Activated CD8-positive, alpha-beta memory T cell treated with anti-CD3 and anti-CD28 coated beads, Interleukin-2, amount 50 U/mL, for 24 hours (primary cell): ENCODE results near the gene KLHL34.

Source experiments
- DNase-seq: peaks from one replicate; pipeline ENCODE4 v3.0.0-alpha.2; 2020; ENCODE audit errors: extremely low read depth

KLHL34 gene

GRCh38 chrX:21658152-21658737 lies at the start of gene KLHL34:
Gene KLHL34 (minus strand): TSS chrX:21658330. CDS start chrX:21657788, 542 bp downstream.
- no peak for DNase-seq

- DNase-seq = no peak
Observed at GRCh38 chrX:21705225-21705624, 47.1 kb upstream of the KLHL34 start.

- DNase-seq = no peak
Observed at GRCh38 chrX:21702725-21703124, 44.6 kb upstream of the KLHL34 start.

- no peak for DNase-seq
Observed at GRCh38 chrX:21700967-21701366, 42.8 kb upstream of the KLHL34 start.

- no peak for DNase-seq
Observed at GRCh38 chrX:21700275-21700674, 42.1 kb upstream of the KLHL34 start.

GRCh38 chrX:21699136-21699535 lies 41.0 kb upstream of the KLHL34 start:
- DNase-seq = no peak

- DNase-seq = no peak
Observed at GRCh38 chrX:21698272-21698671, 40.1 kb upstream of the KLHL34 start.

- no peak for DNase-seq
Observed at GRCh38 chrX:21691512-21692018, 33.4 kb upstream of the KLHL34 start.

- no peak for DNase-seq
Observed at GRCh38 chrX:21683941-21684340, 25.8 kb upstream of the KLHL34 start.

GRCh38 chrX:21678048-21678612 lies 20.0 kb upstream of the KLHL34 start:
- no peak for DNase-seq

- no peak for DNase-seq
Observed at GRCh38 chrX:21675931-21676330, 17.8 kb upstream of the KLHL34 start.

- DNase-seq = no peak
Observed at GRCh38 chrX:21674430-21675186, 16.5 kb upstream of the KLHL34 start.

GRCh38 chrX:21666679-21667078 lies 8.5 kb upstream of the KLHL34 start:
- no peak for DNase-seq

GRCh38 chrX:21666252-21666651 lies 8.1 kb upstream of the KLHL34 start:
- no peak for DNase-seq

- no peak for DNase-seq
Observed at GRCh38 chrX:21662761-21663160, 4.6 kb upstream of the KLHL34 start.

GRCh38 chrX:21661316-21661715 lies 3.2 kb upstream of the KLHL34 start:
- no peak for DNase-seq

- DNase-seq = no peak
Observed at GRCh38 chrX:21660156-21660555, 2.0 kb upstream of the KLHL34 start.

- no peak for DNase-seq
Observed at GRCh38 chrX:21659320-21659719, 1.2 kb upstream of the KLHL34 start.

GRCh38 chrX:21658746-21659145 lies 616 bp upstream of the KLHL34 start:
- DNase-seq = no peak

GRCh38 chrX:21657318-21658151 lies 595 bp downstream of the KLHL34 start:
- no peak for DNase-seq

GRCh38 chrX:21656587-21657317 lies 1.4 kb downstream of the KLHL34 start:
- no peak for DNase-seq
